HG02642 (cell line): Measurements from ENCODE around the gene ALKBH4.
A peak's percentile ranks its signal among the peaks of the same experiment; 100 is the strongest.
"Not testable (repeated sequence)": the region's sequence is repeated elsewhere in the genome, so short reads cannot be mapped to it uniquely, and the experiment has no call there.

Source experiments
- ATAC-seq: cut with Tn5 transposase; IDR thresholded peaks from one replicate; pipeline ENCODE4 v1.9.1; 2021; ENCODE audit warnings: mild to moderate bottlenecking; ENCODE audit not compliant: unreplicated experiment, poor library complexity

ALKBH4 gene

DNA sequence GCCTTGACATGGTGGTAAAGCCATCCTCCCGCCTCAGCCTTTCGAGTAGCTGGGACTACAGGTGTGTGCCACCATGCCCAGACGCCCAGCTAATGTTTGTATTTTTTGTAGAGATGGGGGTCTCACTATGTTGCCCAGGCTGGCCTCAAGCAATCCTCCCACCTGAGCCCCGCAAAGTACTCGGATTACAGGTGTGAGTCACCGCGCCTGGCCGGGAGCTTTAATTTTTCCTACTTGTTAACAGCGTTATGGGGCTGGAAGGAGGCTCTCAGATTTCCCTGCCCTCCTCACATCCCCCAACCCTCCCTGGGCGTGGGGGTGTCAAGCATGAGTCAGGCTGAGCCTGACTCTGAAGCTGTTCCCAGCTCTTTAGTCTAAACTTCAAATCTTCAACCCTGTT, 8.3 kb downstream of the ALKBH4 start:
- no peak for ATAC-seq

DNA sequence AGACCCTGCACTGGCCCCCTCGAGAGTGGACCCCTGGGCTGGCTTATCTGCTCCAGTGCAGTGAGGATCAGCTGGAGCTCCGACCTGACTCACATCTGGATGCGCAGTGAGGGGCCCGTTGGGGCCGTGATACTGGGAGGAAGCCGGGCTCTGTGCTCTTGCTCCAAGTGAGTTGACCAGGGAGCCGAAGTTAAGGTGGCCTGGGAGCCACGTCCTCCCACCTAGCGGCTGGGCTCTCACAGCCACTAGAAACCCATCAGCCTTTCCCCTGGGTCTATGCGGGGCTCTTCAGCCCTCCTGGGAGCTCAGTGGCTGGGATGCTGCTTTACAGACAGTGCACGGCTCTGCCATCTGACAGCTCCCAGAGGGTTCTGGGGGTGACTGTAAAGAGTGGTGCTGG, 9.1 kb downstream of the ALKBH4 start:
- no peak for ATAC-seq

DNA sequence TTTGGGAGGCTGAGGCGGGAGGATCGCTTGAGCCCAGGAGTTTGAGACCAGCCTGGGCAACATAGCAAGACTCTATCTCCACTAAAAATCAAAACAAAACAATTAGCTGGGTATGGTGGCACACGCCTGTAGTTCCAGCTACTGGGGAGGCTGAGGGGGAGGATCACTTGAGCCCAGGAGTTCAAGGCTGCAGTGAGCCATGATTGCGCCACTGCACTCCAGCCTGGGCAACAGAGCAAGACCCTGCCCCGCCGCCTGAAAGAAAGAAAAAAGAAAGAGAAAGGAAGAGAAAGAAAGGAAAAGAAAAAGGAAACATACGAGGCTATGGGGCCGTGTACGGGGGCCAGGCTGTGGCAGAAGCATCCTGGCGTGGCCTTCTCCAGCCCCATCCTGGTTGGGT, 9.7 kb downstream of the ALKBH4 start:
- ATAC-seq = not testable (repeated sequence)

DNA sequence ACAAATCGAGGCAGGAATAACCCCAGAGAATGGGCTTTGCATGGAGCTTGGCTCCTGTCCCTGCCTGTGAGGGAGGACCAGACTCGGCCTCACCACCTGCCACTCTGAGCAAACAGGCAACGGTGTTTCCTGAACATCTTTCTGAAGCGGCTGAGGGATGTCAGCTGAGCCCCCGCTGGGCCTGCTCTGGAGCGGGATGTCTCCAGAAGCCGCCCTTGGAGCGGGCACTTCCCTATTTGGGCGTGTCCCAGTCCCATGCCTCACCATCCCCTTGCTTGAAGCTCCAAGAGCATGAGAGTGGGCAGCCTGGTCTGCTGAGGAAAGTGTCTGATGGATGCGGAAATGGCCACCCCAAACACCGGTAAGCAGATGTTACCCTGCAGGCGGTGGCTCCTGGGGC, 10.2 kb downstream of the ALKBH4 start:
- no peak for ATAC-seq

DNA sequence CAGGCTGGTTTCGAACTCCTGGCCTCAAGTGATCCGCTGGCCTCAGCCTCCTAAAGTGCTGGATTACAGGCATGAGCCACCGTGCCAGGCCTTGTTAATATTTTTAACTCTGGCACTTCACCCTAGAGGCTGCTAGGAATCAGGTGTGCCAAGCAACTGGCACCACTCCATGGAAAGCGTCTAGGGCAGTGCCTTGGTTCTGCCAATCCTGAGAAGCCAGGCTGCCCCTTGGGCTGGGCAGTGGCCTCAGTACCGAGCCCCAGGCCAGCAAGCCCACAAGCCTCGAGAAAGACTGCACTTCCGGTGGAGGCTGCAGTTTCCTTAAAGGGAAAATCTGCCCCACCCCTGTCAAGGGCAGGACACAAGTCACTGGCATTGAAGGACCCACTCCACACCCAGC, 11.3 kb downstream of the ALKBH4 start:
- ATAC-seq = no peak

GRCh38 chr7:102452451-102452850, 12.2 kb downstream of the ALKBH4 start:
- no peak for ATAC-seq

DNA sequence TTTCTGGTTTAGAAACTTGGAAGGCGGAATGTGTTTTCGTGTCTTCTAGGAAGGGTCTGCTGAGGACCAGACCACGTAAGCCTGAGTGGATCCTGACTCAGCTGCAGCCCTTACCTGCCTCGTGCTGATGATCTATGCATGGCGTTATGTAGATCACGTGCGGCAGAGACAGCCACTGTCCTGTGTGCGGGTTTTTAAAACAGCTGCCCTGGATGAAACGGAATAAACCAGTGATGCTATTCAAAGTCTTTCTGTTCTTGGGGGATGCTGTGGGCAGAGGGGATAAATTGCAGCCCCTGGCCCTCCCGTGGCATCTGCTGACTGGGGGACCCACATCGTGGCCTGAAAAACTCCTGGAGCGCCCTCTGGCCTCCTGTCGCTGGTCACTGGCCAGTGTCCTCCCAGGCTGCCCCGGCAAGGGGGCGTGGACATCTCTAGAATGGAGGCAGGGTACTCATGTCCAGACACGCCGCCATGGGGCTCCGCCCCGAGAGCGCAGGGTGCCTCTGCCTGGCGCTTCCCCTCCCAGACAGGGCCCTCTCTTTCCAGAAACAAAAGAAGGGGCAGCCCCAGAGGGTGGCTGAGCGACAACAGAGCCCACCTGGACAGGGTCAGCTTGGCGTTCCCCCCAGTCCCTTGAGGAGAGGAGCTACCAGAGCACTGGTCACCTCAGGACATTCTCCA, 13.2 kb downstream of the ALKBH4 start:
- no peak for ATAC-seq

DNA sequence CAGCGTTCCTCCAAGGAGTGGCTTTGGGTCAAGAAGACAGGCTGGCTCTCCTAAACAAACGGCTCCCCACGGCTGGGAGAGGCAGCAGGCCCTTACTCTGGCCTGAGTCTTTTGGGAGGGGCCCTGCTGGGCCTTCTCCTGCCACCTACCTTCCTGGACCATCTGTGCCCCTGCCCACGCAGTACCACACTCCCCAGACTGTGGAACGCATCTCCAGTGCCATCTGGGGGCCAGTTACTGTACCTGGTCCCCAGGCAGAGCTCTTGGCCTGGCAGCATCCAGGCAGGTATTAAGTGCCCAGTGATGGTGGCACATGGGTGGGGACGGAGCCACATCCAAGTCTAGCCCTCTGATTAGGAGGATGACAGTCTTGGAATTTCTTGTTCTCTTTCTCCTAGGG, 14.4 kb downstream of the ALKBH4 start:
- no peak for ATAC-seq

DNA sequence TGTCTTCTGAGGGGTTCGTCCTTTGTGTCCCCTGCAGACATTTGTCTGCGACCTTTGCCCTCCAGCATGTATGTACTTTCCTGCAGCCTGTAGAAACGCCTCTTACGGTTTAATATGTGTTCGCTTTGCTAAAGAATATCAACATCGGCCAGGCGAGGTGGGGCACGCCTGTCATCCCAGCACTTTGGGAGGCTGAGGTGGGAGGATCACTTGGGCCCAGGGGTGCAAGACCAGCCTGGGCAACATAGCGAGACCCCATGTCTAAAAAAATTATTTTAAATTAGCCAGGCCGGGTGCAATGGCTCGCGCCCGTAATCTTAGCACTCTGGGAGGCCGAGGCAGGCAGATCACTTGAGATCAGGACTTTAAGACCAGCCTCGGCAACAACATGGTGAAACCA, 15.5 kb downstream of the ALKBH4 start:
- no peak for ATAC-seq

DNA sequence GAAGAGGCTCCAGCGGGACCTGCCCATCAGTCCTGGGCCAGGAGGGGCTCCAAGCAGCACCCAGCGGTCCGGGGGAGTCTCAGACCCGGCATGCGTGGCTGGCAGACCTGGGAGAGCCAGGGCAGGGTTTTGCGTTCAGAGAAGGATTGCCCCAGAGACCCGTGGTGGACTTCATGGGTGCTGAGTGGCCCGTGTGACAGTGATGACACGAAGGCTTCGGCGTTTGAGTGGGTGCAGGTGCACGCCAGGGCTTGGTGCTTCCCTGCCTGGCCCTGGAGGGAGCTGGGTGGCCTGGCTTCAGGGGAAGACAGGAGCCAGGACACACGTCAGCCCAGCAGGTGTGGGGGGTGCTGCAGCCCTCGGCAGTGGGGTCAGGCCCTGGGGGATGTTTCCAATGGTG, 17.4 kb downstream of the ALKBH4 start:
- ATAC-seq = no peak

DNA sequence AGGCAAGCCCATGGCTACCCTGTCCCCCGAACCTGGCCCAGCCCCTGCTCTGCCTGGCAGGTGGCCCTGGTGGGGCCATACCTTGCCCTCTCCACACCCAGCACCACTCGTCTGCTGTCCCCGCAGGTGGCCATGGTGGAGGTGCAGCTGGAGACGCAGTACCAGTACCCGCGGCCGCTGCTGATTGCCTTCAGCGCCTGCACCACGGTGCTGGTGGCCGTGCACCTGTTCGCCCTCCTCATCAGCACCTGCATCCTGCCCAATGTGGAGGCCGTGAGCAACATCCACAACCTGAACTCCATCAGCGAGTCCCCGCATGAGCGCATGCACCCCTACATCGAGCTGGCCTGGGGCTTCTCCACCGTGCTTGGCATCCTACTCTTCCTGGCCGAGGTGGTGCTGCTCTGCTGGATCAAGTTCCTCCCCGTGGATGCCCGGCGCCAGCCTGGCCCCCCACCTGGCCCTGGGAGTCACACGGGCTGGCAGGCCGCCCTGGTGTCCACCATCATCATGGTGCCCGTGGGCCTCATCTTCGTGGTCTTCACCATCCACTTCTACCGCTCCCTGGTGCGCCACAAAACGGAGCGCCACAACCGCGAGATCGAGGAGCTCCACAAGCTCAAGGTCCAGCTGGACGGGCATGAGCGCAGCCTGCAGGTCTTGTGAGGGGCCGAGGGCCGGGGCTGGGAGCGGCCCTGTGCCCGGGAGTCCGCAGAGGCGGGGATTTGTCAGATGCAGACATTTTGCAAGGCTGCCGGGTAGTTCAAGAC, 18.1 kb downstream of the ALKBH4 start:
- ATAC-seq = no peak

DNA sequence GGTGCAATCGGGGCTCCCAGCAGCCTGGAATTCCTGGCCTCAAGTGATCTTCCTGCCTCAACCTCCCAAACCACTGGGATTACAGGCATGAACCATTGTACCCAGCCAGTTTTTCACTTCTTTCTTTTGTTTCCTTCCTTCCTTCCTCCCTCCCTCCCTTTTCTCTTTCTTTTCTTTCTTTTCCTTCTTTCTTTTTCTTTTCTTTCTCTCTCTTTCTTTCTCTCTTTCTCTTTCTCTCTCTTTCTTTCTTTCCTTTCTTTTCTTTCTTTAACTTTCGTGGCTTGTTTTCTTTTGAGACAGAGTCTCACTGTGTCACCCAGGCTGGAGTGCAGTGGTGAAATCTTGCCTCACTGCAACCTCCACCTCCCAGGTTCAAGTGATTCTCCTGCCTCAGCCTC, 19.0 kb downstream of the ALKBH4 start:
- no peak for ATAC-seq

DNA sequence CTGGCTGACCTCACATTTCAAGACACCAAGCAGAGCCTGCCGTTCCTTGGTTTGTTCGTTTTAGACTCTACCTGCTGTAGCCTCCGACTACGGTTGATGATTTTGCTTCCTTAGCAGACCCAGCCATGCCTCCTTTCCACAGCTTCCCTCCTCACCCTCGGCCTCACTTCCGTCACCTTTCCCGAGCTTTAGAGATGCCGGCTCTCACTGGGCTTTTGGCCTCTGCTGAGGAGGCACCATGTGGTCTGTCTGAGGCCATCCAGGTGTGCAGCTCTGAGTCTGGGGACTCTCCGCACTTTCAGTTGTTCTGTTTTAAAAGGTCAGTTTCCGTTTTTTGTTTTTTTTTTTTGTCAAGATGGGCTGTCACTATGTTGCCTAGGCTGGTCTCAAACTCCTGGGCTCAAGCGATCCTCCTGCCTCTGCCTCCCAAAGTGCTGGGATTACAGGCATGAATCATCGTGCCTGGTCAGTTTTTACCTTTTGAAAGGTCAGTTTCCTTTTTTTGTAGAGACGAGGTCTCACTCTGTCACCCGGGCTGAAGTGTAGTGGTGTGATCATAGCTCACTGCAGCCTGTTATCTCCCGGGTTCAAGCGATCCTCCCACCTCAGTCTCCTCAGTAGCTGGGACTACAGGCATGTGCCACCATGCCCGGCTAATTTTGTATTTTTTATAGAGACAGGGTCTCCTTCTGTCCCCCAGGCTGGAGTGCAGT, 19.5 kb downstream of the ALKBH4 start:
- peak; percentile 49 for ATAC-seq

DNA sequence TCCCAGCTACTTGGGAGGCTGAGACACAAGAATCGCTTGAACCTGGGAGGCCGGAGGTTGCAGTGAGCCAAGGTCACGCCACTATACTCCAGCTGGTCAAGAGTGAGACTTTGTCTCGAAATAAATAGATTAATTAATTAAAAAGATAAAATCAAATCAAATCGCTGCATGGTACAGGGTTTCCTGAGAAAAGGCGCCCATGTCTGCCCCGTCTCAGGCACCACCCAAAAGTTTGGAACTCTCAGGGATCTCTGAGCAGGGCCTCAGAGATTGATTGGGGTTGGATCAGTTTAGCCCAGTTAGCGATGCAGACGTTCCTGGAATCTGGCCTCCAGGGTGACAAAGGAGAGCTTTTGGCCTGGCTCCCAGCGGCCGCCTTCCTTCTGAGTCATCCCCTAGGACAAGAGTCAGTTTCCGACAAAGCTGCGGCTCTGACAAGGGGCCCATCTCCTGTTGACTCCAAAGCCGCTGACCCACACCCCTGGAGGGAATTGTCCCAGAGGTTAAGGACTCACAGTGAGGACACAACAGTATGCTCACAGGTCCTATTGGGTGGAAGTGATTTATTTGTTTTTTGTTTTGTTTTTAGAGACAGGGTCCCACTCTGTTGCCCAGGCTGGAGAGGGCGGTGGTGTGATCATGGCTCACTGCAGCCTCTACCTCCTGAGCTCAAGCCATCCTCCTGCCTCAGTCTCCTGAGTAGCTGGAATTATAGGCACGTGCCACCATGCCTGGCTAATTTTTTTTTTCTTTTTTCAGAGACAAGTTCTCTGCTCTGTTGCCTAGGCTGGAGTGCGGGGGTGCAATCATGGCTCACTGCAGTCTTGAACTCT, 24.5 kb downstream of the ALKBH4 start:
- ATAC-seq = no peak

DNA sequence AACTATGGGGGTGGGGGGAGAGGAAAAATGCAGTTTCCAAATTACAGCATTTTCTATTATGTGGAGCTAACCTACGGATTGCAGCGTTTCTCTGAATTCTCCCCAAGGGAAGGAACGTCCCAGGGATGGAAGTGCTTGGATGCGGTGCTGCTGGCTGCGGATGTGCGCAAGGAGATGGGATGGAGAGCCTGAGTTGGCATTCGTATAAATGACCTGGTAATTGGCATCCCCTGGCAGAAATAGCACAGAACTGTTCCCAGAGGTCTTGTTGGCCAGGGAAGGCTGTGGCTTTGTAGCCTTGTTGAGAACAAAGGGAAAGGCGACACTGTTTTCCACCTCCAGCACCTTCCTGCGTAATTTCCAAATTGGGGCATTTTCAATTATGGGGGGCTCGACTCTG, 28.5 kb downstream of the ALKBH4 start:
- no peak for ATAC-seq

GRCh38 chr7:102434039-102434486, 30.6 kb downstream of the ALKBH4 start:
- ATAC-seq = no peak

GRCh38 chr7:102433219-102434038, 31.2 kb downstream of the ALKBH4 start, which contains the start of gene ORAI2:
TSS of gene ORAI2 (plus strand) at chr7:102433575. CDS start at chr7:102438957, 5,382 bp downstream.
- ATAC-seq = peak; percentile 77

- ATAC-seq = peak; percentile 27
These were observed 32.0 kb downstream of the ALKBH4 start for GRCh38 chr7:102432442-102433218.
